ENCODE data around the gene TIMM8A.

Gene TIMM8A, protein sequence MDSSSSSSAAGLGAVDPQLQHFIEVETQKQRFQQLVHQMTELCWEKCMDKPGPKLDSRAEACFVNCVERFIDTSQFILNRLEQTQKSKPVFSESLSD

DNA sequence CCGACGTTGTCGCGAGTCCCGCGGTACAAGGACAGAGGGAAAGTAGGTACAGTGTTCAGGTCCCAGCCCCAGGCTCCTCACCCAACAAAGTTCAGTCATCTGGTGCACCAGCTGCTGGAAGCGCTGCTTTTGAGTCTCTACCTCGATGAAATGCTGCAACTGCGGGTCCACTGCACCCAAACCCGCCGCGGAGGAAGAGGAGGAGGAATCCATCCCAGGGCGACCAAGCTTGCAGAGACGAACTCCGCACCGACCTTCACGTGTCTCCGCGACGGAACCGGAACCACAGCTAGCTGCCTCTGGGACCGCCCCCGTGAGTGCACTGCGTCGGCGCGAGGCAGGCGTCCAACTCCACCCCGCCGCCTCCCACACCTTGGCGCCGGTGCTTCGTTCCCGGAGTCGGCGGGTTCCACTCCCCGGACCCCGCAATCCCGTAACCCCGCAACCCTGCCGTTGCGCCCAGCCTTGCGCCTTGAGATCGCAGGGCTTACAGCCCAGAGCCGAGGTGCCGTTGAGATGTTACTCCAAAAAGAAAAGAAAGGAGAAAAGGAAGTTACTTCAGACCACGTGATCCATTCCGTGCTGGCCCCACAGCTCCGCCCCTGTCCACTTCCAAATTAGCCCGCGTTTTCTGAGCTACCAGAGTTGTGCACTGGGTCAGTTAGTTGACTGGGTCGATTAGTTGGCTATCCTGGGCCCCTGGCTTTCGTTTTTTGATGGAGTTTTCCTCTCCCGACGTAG lies at the start of gene TIMM8A:
TIMM8A (minus strand) TSS at position 291 of the 741 bp plus-strand sequence; CDS start at position 213, 78 bp downstream.
- DNase-seq (ENCODE audit: low spot score), result peak; percentile 68

GRCh38 chrX:101397779-101398178 lies 49.2 kb upstream of the TIMM8A start:
- no peak for DNase-seq (ENCODE audit: low spot score)

DNA sequence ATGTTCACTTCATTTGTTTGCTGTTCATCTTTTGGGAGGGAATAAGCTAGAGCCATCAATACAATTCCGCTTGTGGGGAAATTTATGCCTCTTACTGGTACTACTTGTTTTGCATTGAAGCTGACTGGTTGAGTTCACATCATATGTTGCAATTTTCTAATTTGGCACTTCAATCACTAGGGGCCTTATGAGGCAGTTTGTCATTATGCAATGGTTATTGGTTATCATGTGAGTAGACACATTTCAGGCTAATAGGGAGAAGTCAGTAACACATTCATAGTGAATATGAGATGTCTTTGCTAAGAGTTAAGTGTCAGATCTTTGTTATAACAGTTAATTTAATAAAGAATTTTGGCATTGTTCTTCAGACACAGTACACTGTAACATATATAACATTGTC lies 47.2 kb upstream of the TIMM8A start:
- DNase-seq (ENCODE audit: low spot score), result no peak

- no peak for DNase-seq (ENCODE audit: low spot score)
Measured at GRCh38 chrX:101394372-101394771, 45.8 kb upstream of the TIMM8A start.

DNA sequence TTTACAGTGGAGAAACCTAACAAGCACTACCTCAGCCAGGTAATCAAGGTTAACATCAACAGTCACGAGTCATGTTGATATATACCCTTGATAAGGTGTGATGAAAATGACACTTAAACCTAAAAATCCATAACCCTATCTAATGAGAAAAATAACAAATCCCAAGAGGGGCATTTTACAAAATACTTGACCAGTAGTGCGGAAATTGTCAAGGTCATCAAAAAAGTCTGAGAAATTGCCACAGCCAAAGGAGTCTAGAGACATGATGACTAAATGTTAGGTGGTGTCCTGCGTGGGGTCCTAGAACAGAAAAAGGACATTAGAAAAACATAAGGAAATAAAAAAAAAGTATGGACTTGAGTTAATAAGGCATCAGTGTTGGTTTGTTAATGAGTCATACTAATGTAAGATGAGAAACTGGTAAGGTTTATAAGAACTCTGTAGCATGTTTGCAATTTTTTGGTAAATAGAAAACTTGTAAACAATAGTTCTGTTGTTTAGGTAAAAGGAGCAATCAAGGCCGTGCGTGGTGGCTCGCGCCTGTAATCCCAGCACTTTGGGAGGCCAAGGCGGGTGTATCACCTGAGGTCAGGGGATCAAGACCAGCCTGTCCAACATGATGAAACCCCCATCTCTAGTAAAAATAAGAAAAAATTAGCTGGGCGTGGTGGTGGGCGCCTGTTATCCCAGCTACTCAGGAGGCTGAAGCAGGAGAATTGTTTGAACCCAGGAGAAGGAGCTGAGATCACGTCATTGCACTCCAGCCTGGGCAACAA lies 45.2 kb upstream of the TIMM8A start:
- no peak for DNase-seq (ENCODE audit: low spot score)

GRCh38 chrX:101391831-101392230 lies 43.3 kb upstream of the TIMM8A start:
- DNase-seq (ENCODE audit: low spot score), result no peak

GRCh38 chrX:101390664-101391525 lies 42.4 kb upstream of the TIMM8A start, which contains the start of gene RPL36A:
Gene RPL36A, plus strand, starts transcription at chrX:101391011. Its CDS starts 33 bp downstream, at chrX:101391044.
- DNase-seq (ENCODE audit: low spot score), result peak; percentile 83

DNA sequence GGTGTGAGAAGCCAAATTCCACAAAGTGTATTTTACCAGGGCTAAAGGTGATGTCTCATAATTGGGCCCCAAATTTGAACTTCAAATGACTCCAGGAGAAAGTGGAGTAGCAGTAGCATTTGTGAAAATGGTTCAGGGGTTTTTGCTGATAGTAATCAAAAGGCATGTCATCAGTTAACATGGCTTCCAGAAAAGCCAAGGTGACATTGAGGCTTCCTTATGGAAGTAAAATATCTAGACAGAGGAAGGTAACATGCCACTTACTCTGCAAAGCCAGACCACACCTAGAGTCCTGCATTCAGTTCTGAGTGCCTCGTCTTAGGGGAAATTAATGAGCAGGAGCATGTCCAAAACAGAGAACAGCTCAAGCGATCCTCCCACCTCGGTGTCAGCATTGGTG lies 40.1 kb upstream of the TIMM8A start:
- no peak for DNase-seq (ENCODE audit: low spot score)

DNA sequence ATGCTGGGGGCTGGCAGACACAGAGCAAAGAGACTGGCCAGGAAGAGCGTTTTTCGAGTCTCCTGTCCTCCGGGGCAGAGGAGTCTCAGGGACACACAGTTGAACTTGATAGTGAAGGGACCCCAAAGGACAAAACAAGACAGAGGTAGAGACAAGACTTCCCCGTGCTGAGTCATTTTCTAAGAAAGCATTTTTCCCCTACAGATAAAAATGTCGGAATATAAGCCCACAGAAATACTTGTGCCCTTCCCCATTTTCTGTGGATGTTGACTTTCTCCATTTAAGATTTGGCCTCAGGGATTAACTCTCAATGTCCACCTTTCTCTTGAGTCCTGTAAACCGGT lies 38.0 kb upstream of the TIMM8A start:
- no peak for DNase-seq (ENCODE audit: low spot score)

DNA sequence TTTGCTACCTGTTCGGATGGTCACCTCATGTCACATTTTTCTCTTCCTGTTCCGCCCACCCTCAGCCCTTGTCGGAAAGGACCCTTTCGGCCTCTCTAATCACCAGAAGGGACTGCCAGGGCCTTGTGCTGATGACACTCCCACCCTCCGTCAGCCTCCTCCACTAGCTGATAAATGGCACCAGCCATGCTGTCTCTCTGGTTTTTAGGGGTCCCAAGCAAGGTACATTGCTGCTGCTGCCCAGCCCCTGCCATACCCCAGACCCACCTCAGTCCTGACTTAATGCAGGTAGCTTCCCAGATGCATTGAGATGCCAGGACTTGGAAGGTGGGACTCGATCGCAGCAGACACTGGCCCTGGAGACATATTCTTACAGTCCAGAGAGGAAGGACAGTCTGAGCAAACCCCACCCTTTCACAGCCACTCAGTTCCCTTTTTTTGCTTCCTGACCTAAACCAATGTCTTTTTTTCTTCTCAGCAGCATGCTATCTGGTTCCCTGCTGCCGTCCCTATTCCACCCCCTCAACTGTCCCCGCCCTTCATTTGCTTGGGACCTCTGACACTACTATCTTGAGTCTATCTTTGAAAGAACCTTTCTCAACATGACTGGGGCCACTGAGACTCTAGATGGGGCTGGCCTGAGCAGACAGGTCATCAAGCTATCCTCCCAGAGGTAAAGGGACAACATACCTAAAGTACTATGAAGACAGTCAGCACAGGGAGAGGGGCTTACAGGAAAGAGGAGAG lies 37.4 kb upstream of the TIMM8A start, which contains the start of gene BTK:
BTK (minus strand) TSS at position 397 of the 747 bp plus-strand sequence. CDS start 10,907 bp downstream, outside the sequence.
- DNase-seq (ENCODE audit: low spot score), result no peak

- no peak for DNase-seq (ENCODE audit: low spot score)
Measured at GRCh38 chrX:101385026-101385684, 36.6 kb upstream of the TIMM8A start.

DNA sequence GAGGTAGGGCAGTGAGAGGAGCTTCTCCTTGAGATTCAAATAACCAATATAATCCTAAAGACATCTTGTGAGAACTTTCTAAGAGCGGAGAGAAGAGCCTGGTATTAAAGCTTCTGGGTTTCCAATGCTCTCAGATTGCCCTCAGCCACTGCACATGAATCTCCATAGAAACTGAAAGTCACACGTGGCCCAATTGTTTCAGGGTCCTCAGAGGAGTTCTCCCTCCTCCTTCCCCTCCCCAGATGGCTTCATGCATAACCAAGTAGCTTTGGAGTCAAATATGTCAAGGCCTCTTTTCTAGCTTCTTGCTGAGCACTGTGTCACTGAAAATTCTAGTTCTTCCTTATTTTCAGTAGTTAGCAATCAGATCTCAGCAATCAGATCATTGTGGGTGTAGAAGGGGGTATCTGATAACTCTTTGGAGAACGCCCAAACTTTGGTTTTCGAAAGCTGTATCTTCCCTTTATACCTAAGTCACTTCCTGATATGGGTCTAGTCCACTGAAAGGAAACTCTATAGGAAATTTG lies 35.2 kb upstream of the TIMM8A start:
- no peak for DNase-seq (ENCODE audit: low spot score)

DNA sequence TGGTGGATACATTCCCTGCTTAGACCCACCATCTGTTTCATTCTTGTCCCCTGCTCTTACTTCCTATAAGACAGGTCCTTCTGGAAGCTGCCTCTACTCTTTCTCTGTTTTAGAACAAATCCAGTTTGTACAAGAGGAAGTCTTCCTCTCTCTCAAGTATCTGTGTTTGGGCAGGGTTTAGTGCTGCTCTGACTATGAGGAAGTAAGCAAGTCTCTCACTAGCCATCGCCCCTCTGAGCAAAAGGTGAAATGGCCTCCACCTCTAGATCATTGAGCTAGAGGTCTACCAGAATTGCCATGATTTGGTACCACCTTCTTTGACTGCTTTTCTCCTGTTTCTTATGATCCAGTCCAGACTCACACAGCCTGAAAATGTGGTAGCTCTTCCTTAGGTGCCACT lies 29.0 kb upstream of the TIMM8A start:
- no peak for DNase-seq (ENCODE audit: low spot score)

- DNase-seq (ENCODE audit: low spot score), result no peak
Measured at GRCh38 chrX:101370888-101371504, 22.5 kb upstream of the TIMM8A start.

- DNase-seq (ENCODE audit: low spot score), result no peak
Measured at GRCh38 chrX:101369687-101370086, 21.1 kb upstream of the TIMM8A start.

DNA sequence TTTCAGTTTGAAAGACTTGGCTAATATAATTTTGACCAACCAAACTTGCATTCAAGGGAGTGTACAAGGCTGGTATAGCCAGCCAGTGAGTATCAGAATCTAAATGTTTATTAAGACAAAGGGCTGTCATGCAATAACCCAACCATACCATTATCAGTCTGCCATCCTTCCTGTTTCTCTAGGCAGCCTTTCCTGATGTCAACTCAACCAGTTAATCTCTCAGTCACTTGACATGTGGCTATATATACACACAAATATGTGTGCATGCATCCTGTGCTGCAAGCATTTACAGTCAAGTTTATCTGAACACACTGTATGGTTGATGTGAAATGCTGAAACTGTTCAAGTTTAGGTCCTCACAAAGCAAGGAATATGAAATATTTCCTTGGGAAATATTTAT lies 20.3 kb upstream of the TIMM8A start:
- no peak for DNase-seq (ENCODE audit: low spot score)

DNA sequence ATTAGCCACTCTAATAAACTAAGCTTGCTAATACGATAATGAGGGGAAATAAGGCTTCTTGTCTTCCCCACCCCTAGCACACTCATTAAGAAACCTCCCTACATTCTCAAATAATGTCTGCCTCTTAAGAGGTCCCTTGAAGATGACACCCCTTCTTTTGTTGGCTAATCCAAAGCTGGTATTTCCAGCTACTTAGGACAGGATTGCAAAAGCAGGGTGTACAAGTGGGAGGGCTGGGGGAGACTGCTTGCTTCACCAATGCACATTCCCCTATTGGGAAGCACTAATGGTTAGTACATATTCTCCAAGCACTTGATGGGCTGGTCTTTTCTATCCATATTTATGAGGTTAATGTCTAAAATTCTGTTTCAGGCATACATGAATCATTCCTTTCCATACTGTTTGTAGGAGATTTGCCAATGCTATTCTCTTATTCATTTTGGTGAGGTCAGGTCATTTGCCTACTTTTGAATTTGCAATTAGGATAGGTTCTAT lies 16.8 kb upstream of the TIMM8A start:
- no peak for DNase-seq (ENCODE audit: low spot score)

DNA sequence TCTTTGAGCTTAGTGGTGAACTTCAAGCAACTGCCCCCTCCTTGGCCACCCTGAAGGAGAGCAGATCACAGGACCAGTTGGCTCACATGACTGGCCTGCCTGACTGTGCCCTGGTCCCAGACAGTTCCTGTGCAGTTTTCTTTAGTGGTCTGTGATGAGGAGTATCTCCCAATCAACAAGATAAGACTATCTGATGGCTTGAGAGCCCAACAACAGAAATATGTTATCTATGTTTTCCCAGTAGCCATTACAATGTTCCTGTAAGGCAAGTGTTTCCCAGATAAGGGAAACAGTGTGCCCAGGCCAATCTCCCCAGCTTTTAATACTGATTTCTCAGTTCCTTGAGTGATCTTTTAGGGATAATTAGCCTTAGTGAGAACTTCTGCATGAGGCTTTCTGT lies 14.2 kb upstream of the TIMM8A start:
- no peak for DNase-seq (ENCODE audit: low spot score)

DNA sequence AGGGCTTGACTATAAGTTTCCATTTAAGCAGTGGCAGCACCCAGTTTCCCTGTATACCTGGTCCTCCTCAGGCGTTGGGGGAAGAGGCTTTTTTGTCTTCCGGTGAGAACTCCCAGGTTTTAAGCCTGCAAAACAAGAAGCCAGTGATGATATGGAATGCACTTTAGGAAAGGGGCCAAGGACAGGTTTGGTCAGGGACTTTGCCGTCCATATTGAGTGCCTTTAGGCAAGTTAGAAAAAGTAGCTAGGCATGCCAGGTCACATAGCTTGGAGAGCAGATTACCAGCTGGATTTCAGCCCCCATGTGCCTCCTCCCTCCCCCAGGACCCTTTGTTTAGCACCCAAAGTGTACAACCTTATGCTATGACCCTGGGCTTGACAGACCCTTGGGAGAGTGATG lies 13.6 kb upstream of the TIMM8A start:
- DNase-seq (ENCODE audit: low spot score), result no peak

DNA sequence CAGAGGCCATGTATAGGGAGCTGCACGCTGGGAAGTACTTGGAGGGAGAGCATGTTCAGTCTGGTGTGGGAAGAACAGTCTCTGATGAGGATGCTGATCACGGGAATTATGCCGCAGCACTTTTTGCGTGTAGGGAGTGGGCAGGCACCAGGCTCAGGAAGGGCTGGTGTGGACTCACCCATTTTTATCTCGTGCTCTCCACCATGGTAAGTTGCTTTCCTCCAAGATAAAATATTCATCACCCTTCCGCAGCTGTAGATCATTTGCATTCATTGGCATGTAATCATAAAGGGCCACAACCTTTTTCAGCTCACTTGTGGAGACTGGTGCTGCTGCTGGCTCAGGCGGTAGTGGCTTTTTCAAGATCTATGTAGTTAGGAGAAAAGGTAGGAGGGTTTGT lies 11.8 kb upstream of the TIMM8A start:
- no peak for DNase-seq (ENCODE audit: low spot score)
